ENCODE data around the gene LRP3. TPM values are rescaled to one million over a fixed set of nuclear protein-coding genes. Genes with fewer than 3 reads are reported as not detected.
"Not testable (repeated sequence)": the region's sequence is repeated elsewhere in the genome, so short reads cannot be mapped to it uniquely, and the experiment has no call there.

Gene LRP3
- total RNA-seq, 1 experiment from 2014 or later: 20.4 TPM

GRCh38 chr19:33186431-33187182, 7.5 kb upstream of the LRP3 start:
- no peak overlapping the region for H3K4me2 ChIP-seq (ENCODE audit: low read length)
- ChIA-PET POLR2A (ENCODE audit: unreplicated experiment) (no interaction called here), CTCF (no interaction called here)
- H3K4me3 ChIP-seq (ENCODE audit: low read length): no peak overlapping the region
- H3K9ac ChIP-seq (ENCODE audit: low read length): no peak overlapping the region
- no peaks in the 10 kb centered on the region for H3K9me2 ChIP-seq (replicated peaks; ENCODE audit: low read length)
- BruUV-seq (replicated peaks): no TSS peak
- no peak overlapping the region for H3K27ac ChIP-seq (ENCODE audit: low read length)
- intact Hi-C loops (cut with micrococcal nuclease): loop anchor here (10.0 kb wide), 1 partner anchor 62 kb away; no protein-coding TSS in a partner anchor
- no peak for DNase-seq
- H3K36me3 ChIP-seq (ENCODE audit: low read depth, low read length): no peaks in the 10 kb centered on the region
- no peaks in the 10 kb centered on the region for H3K9me3 ChIP-seq (ENCODE audit: low read length)
- H4K20me1 ChIP-seq (ENCODE audit: low read length): no peaks in the 10 kb centered on the region
- ATAC-seq: no peak
- H3K79me2 ChIP-seq (ENCODE audit: low read length): no peaks in the 10 kb centered on the region
- no peaks in the 10 kb centered on the region for H3K4me1 ChIP-seq (ENCODE audit: insufficient read depth, low read length)
- TF ChIP-seq EZH2phosphoT487 (IDR thresholded peaks at IDR 0.05; ENCODE audit: borderline replicate concordance, low read length): no peak
- TF ChIP-seq EZH2 (IDR thresholded peaks at IDR 0.05; ENCODE audit: low read length, unreplicated experiment): no peak
- TF ChIP-seq, protein P1, sequence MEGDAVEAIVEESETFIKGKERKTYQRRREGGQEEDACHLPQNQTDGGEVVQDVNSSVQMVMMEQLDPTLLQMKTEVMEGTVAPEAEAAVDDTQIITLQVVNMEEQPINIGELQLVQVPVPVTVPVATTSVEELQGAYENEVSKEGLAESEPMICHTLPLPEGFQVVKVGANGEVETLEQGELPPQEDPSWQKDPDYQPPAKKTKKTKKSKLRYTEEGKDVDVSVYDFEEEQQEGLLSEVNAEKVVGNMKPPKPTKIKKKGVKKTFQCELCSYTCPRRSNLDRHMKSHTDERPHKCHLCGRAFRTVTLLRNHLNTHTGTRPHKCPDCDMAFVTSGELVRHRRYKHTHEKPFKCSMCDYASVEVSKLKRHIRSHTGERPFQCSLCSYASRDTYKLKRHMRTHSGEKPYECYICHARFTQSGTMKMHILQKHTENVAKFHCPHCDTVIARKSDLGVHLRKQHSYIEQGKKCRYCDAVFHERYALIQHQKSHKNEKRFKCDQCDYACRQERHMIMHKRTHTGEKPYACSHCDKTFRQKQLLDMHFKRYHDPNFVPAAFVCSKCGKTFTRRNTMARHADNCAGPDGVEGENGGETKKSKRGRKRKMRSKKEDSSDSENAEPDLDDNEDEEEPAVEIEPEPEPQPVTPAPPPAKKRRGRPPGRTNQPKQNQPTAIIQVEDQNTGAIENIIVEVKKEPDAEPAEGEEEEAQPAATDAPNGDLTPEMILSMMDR (conservative IDR thresholded peaks at IDR 0.05; ENCODE audit: low read depth, low read length): no peak
- H3F3A ChIP-seq (ENCODE audit: low read length, unreplicated experiment): no peaks in the 10 kb centered on the region
- H2AFZ ChIP-seq (ENCODE audit: low read length): no peak overlapping the region
- no peaks in the 10 kb centered on the region for H3K27me3 ChIP-seq (ENCODE audit: low read length)

DNA sequence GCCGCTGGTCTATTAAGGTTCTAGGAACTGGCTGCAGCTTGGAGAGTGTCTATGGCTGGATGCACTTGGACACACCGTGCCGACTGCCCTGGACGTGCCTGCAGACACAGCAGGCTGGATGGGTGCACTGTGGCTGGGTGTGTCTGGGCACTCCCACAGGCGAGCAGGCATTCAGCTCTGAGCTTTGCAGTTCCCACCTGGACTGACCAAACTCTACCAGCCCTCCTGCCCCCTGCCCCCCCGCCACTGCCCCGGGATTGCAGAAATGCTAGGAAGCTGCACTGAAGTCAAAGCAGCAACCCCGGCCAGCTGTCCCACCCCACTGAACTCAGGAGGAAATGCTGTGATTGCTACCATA, 7.0 kb upstream of the LRP3 start:
- BruUV-seq (replicated peaks): no TSS peak
- Histone ChIP-seq H3K9ac (ENCODE audit: low read length) (no peak overlapping the region), H4K20me1 (ENCODE audit: low read length) (no peaks in the 10 kb centered on the region), H2AFZ (ENCODE audit: low read length) (no peak overlapping the region), H3K9me2 (replicated peaks; ENCODE audit: low read length) (no peaks in the 10 kb centered on the region), H3K4me3 (ENCODE audit: low read length) (no peak overlapping the region), H3K9me3 (ENCODE audit: low read length) (no peaks in the 10 kb centered on the region), H3K27ac (ENCODE audit: low read length) (no peak overlapping the region), H3K4me2 (ENCODE audit: low read length) (no peak overlapping the region), H3F3A (ENCODE audit: low read length, unreplicated experiment) (no peaks in the 10 kb centered on the region), H3K4me1 (ENCODE audit: insufficient read depth, low read length) (no peaks in the 10 kb centered on the region), H3K79me2 (ENCODE audit: low read length) (no peaks in the 10 kb centered on the region), H3K36me3 (ENCODE audit: low read depth, low read length) (no peaks in the 10 kb centered on the region), H3K27me3 (ENCODE audit: low read length) (no peaks in the 10 kb centered on the region)
- CTCF ChIA-PET: no interaction called here
- intact Hi-C loops (cut with micrococcal nuclease): loop anchor here (10.0 kb wide), 1 partner anchor 62 kb away; no protein-coding TSS in a partner anchor
- TF ChIP-seq, protein P1 (conservative IDR thresholded peaks at IDR 0.05; ENCODE audit: low read depth, low read length): no peak
- TF ChIP-seq EZH2 (IDR thresholded peaks at IDR 0.05; ENCODE audit: low read length, unreplicated experiment) (no peak), EZH2phosphoT487 (IDR thresholded peaks at IDR 0.05; ENCODE audit: borderline replicate concordance, low read length) (no peak)
- DNase-seq: no peak
- ATAC-seq: no peak
- POLR2A ChIA-PET (ENCODE audit: unreplicated experiment): interaction anchor here (0.6 kb wide), 1 partner anchor 8 kb away, joined by 5 read pairs; no protein-coding TSS in a partner anchor

- no peak for ATAC-seq
- H2AFZ ChIP-seq (ENCODE audit: low read length): no peak overlapping the region
- CTCF ChIA-PET: no interaction called here
Observed at GRCh38 chr19:33189453-33189852, 4.7 kb upstream of the LRP3 start.

DNA sequence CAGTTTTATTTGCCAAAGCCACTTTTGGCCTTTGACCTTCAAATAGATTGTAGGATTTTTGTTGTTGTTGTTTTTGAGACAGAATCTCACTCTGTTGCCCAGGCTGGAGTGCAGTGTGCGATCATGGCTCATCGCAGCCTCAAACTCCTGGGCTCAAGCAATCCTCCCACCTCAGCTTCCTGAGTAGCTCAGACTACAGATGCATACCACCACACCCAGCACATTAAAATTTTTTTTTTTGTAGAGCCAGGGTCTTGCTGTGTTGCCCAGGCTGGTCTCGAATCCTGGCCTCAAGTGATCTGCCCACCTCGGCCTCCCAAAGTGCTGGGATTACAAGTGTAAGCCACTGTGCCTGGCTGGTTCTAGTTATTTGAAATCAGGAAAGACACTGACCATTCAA, 3.0 kb upstream of the LRP3 start:
- H3K9ac ChIP-seq (ENCODE audit: low read length); CTCF ChIA-PET: not testable (repeated sequence)

More at GRCh38 chr19:33189453-33189852, 4.7 kb upstream of the LRP3 start:
- H3K9ac ChIP-seq (ENCODE audit: low read length): no peak overlapping the region
- DNase-seq: no peak
- no peaks in the 10 kb centered on the region for H3K36me3 ChIP-seq (ENCODE audit: low read depth, low read length)
- BruUV-seq (replicated peaks): no TSS peak
- H4K20me1 ChIP-seq (ENCODE audit: low read length): no peaks in the 10 kb centered on the region
- H3K4me3 ChIP-seq (ENCODE audit: low read length): no peak overlapping the region
- TF ChIP-seq, protein P1 (conservative IDR thresholded peaks at IDR 0.05; ENCODE audit: low read depth, low read length): no peak
- TF ChIP-seq EZH2 (IDR thresholded peaks at IDR 0.05; ENCODE audit: low read length, unreplicated experiment) (no peak), EZH2phosphoT487 (IDR thresholded peaks at IDR 0.05; ENCODE audit: borderline replicate concordance, low read length) (no peak)
- H3K4me1 ChIP-seq (ENCODE audit: insufficient read depth, low read length): no peaks in the 10 kb centered on the region
- no peaks in the 10 kb centered on the region for H3K9me3 ChIP-seq (ENCODE audit: low read length)
- intact Hi-C loops (cut with micrococcal nuclease): loop anchor here (10.0 kb wide), 1 partner anchor 65 kb away; no protein-coding TSS in a partner anchor
- no peak overlapping the region for H3K4me2 ChIP-seq (ENCODE audit: low read length)
- POLR2A ChIA-PET (ENCODE audit: unreplicated experiment): no interaction called here
- H3K27me3 ChIP-seq (ENCODE audit: low read length): no peaks in the 10 kb centered on the region
- H3F3A ChIP-seq (ENCODE audit: low read length, unreplicated experiment): no peaks in the 10 kb centered on the region
- no peaks in the 10 kb centered on the region for H3K9me2 ChIP-seq (replicated peaks; ENCODE audit: low read length)
- no peak overlapping the region for H3K27ac ChIP-seq (ENCODE audit: low read length)
- no peaks in the 10 kb centered on the region for H3K79me2 ChIP-seq (ENCODE audit: low read length)

More for the DNA sequence above, 3.0 kb upstream of the LRP3 start:
- ATAC-seq; H3F3A ChIP-seq (ENCODE audit: low read length, unreplicated experiment); DNase-seq; intact Hi-C loops (cut with micrococcal nuclease); H3K9me2 ChIP-seq (replicated peaks; ENCODE audit: low read length); H3K4me3 ChIP-seq (ENCODE audit: low read length); H3K27me3 ChIP-seq (ENCODE audit: low read length); H4K20me1 ChIP-seq (ENCODE audit: low read length); H3K4me2 ChIP-seq (ENCODE audit: low read length); POLR2A ChIA-PET (ENCODE audit: unreplicated experiment); H3K9me3 ChIP-seq (ENCODE audit: low read length); H3K36me3 ChIP-seq (ENCODE audit: low read depth, low read length); BruUV-seq (replicated peaks); H3K79me2 ChIP-seq (ENCODE audit: low read length); H2AFZ ChIP-seq (ENCODE audit: low read length); H3K4me1 ChIP-seq (ENCODE audit: insufficient read depth, low read length); H3K27ac ChIP-seq (ENCODE audit: low read length): not testable (repeated sequence)
